AG04449 (cell line): ENCODE measurements around the gene PLEKHA8.

ENCODE experiments used
- CTCF ChIA-PET: fragments of 350-600 bp; formaldehyde crosslinking; extraction: SDS; loops from one replicate; lab custom pipeline; 2021; ENCODE audit warnings: antibody characterized with exemption; lab: Yijun Ruan, JAX
- POLR2A ChIA-PET: fragments of 400-600, 350-600 bp; formaldehyde crosslinking; extraction: SDS; loops from one replicate; lab custom pipeline; 2020; ENCODE audit warnings: antibody characterized with exemption, inconsistent platforms; lab: Yijun Ruan, JAX
- DNase-seq: peaks from one replicate; pipeline ENCODE4 v3.0.0-alpha.2; 2010; ENCODE audit warnings: low read depth, low spot score
- H3K4me3 ChIP-seq: 2 replicates; pipeline ENCODE4 v1.5.1; 2011; ENCODE audit warnings: low read depth, mild to moderate bottlenecking, control low read depth, low read length
- CTCF ChIP-seq: IDR thresholded peaks from one replicate; pipeline ENCODE4 v1.5.1; 2011; ENCODE audit warnings: mild to moderate bottlenecking, moderate library complexity, low read length, control low read depth, inconsistent platforms; ENCODE audit not compliant: insufficient read depth; ENCODE audit errors: missing control alignments

The PLEKHA8 gene

GRCh38 chr7:30150711-30151110 is 122.5 kb downstream of the PLEKHA8 start:
- DNase-seq: no peak
- POLR2A ChIA-PET: no interaction called here
- CTCF ChIA-PET: interaction anchor here (2.7 kb wide), 1 partner anchor 16 kb away, joined by 7 read pairs; no protein-coding TSS in a partner anchor
- no peak for TF ChIP-seq CTCF
- H3K4me3 ChIP-seq: no peak overlapping the region

- POLR2A ChIA-PET: interaction anchor here (1.3 kb wide), 1 partner anchor 20 kb away, joined by 3 read pairs; no protein-coding TSS in a partner anchor
Observed at GRCh38 chr7:30154111-30154587, 125.9 kb downstream of the PLEKHA8 start.

GRCh38 chr7:30155481-30155880 is 127.3 kb downstream of the PLEKHA8 start:
- TF ChIP-seq CTCF: no peak
- DNase-seq: no peak
- ChIA-PET CTCF (interaction anchor here (1.0 to 1.8 kb wide), 4 partner anchors 9 to 18 kb away, joined by 3 to 9 read pairs (median 4); no protein-coding TSS in a partner anchor), POLR2A (interaction anchor here (1.3 kb wide), 1 partner anchor 21 kb away, joined by 3 read pairs; no protein-coding TSS in a partner anchor)
- H3K4me3 ChIP-seq: no peak overlapping the region

More at GRCh38 chr7:30154111-30154587, 125.9 kb downstream of the PLEKHA8 start:
- H3K4me3 ChIP-seq: no peak overlapping the region
- CTCF ChIA-PET: interaction anchor here (0.6 to 1.8 kb wide), 4 partner anchors 12 to 395 kb away, joined by 3 to 9 read pairs (median 3); no protein-coding TSS in a partner anchor
- TF ChIP-seq CTCF: no peak
- DNase-seq: no peak

GRCh38 chr7:30157204-30157603 is 129.0 kb downstream of the PLEKHA8 start:
- H3K4me3 ChIP-seq: no peak overlapping the region
- ChIA-PET CTCF (interaction anchor here (1.2 to 1.5 kb wide), 2 partner anchors 9 to 17 kb away, joined by 3 read pairs; no protein-coding TSS in a partner anchor), POLR2A (no interaction called here)
- DNase-seq: no peak
- TF ChIP-seq CTCF: no peak

GRCh38 chr7:30159163-30159562 is 131.0 kb downstream of the PLEKHA8 start:
- no peak overlapping the region for H3K4me3 ChIP-seq
- POLR2A ChIA-PET: no interaction called here
- CTCF ChIA-PET: interaction anchor here (1.1 to 3.3 kb wide), 3 partner anchors 12 to 254 kb away, joined by 4 to 10 read pairs (median 4); no protein-coding TSS in a partner anchor
- no peak for TF ChIP-seq CTCF
- no peak for DNase-seq

- H3K4me3 ChIP-seq: no peak overlapping the region
- ChIA-PET CTCF (interaction anchor here (1.0 to 3.3 kb wide), 6 partner anchors 9 to 404 kb away, joined by 3 to 10 read pairs (median 4); no protein-coding TSS in a partner anchor), POLR2A (no interaction called here)
- no peak for DNase-seq
- peak; percentile 44 for TF ChIP-seq CTCF
Observed at GRCh38 chr7:30159698-30160143, 131.5 kb downstream of the PLEKHA8 start.
